H1 (cell line): ENCODE measurements around the gene CHCHD3. TPM values are rescaled to one million over a fixed set of nuclear protein-coding genes. Genes with fewer than 3 reads are reported as not detected.

Source experiments
- CTCF ChIA-PET: fragments of 300-600 bp; sonication (Branson Sonifier 250); formaldehyde crosslinking; loops from one replicate; lab custom pipeline; 2021; ENCODE audit not compliant: partially characterized antibody; lab: Charles Lee
- POLR2A ChIA-PET: fragments of 300-600 bp; sonication (Branson Sonifier 250); formaldehyde crosslinking; loops from one replicate; lab custom pipeline; 2021; ENCODE audit warnings: inconsistent platforms; ENCODE audit not compliant: partially characterized antibody; lab: Charles Lee
- DNase-seq, 2 experiments: peaks; one replicate each; pipeline versions ENCODE4 v3.0.0 to v3.0.0-alpha.2; 2010 to 2022; ENCODE audit warnings: low spot score in 2 of 2, low read depth in 1 of 2, mixed read lengths in 1 of 2
- FAIRE-seq: peaks from 2 replicates; lab custom pipeline; 2011; peaks lifted over from hg19 to GRCh38; lab: Jason Lieb, UNC
- H2AFZ ChIP-seq: 2 replicates; pipeline ENCODE4 v1.8.1; 2012; ENCODE audit warnings: low read length, inconsistent platforms
- H2AK5ac ChIP-seq: 2 replicates; pipeline ENCODE4 v1.6.1; 2013; ENCODE audit warnings: low read depth, low read length
- H2BK120ac ChIP-seq: replicated peaks from 2 replicates; pipeline ENCODE3; 2013; ENCODE audit warnings: low read depth, low read length, inconsistent platforms
- H2BK12ac ChIP-seq: 2 replicates; pipeline ENCODE4 v1.6.1; 2013; ENCODE audit warnings: low read depth, low read length
- H2BK15ac ChIP-seq: 2 replicates; pipeline ENCODE4 v1.6.1; 2013; ENCODE audit warnings: low read length
- H2BK20ac ChIP-seq: 2 replicates; pipeline ENCODE4 v1.6.1; 2013; ENCODE audit warnings: low read length
- H2BK5ac ChIP-seq: 2 replicates; pipeline ENCODE4 v1.6.1; 2013; ENCODE audit warnings: low read depth, low read length
- H3K14ac ChIP-seq: 2 replicates; pipeline ENCODE4 v1.6.1; 2013; ENCODE audit warnings: inconsistent platforms; ENCODE audit not compliant: insufficient read length
- H3K18ac ChIP-seq: 2 replicates; pipeline ENCODE4 v1.6.1; 2013; ENCODE audit warnings: low read length; ENCODE audit errors: extremely low read depth
- H3K23ac ChIP-seq: 2 replicates; pipeline ENCODE4 v1.6.1; 2013; ENCODE audit warnings: inconsistent platforms; ENCODE audit not compliant: insufficient read length
- H3K23me2 ChIP-seq: 2 replicates; pipeline ENCODE4 v1.6.1; 2013; ENCODE audit warnings: low read depth, low read length
- H3K27ac ChIP-seq: 2 replicates; pipeline ENCODE4 v1.6.1; 2011; ENCODE audit warnings: low read depth, low read length, inconsistent platforms
- H3K27me3 ChIP-seq, 4 experiments: replicated peaks in 1 of 4; 1 replicate in 1 of 4; 2 replicates in 3 of 4; pipeline versions ENCODE4 v1.6.1 to v1.8.1; 2011 to 2013; ENCODE audit warnings: low read length in 3 of 4, mild to moderate bottlenecking in 3 of 4, inconsistent platforms in 2 of 4, mixed read lengths in 2 of 4, moderate library complexity in 1 of 4; ENCODE audit not compliant: control insufficient read depth in 3 of 4, insufficient read depth in 3 of 4; ENCODE audit errors: extremely low read depth in 1 of 4
- H3K36me3 ChIP-seq, 4 experiments: 2 replicates each; pipeline versions ENCODE4 v1.6.1 to v1.8.1; 2011 to 2013; ENCODE audit warnings: mild to moderate bottlenecking in 4 of 4, low read length in 3 of 4, moderate library complexity in 2 of 4, control low read depth in 1 of 4, inconsistent platforms in 1 of 4; ENCODE audit not compliant: insufficient read depth in 4 of 4, control insufficient read depth in 2 of 4
- H3K4ac ChIP-seq: replicated peaks from 2 replicates; pipeline ENCODE3; 2013; ENCODE audit warnings: low read length, low read depth, mixed read lengths, inconsistent platforms; ENCODE audit not compliant: insufficient read length
- H3K4me1 ChIP-seq, 4 experiments: replicated peaks in 1 of 4; 1 replicate in 1 of 4; 2 replicates in 3 of 4; pipeline versions ENCODE4 v1.6.1 to v1.8.1; 2011 to 2013; ENCODE audit warnings: low read length in 3 of 4, inconsistent platforms in 2 of 4, mixed read lengths in 1 of 4; ENCODE audit not compliant: insufficient read depth in 4 of 4, control insufficient read depth in 3 of 4
- H3K4me2 ChIP-seq, 2 experiments: 2 replicates each; pipeline versions ENCODE4 v1.6.1 to v1.8.1; 2011 to 2013; ENCODE audit warnings: low read depth in 2 of 2, low read length in 2 of 2, control low read depth in 1 of 2, inconsistent platforms in 1 of 2, mild to moderate bottlenecking in 1 of 2; ENCODE audit not compliant: insufficient read depth in 1 of 2
- H3K4me3 ChIP-seq, 4 experiments: fragments of 200-600, 300-600 bp in 1 of 4; sonication (generic), shearing (Covaris generic), sonication (Bioruptor Twin) in 1 of 4; 2 replicates each; pipeline versions ENCODE4 v1.5.1 to v1.8.1; 2011 to 2016; ENCODE audit warnings: low read length in 4 of 4, low read depth in 3 of 4, control low read depth in 2 of 4, inconsistent platforms in 2 of 4, mild to moderate bottlenecking in 2 of 4, mixed read lengths in 1 of 4, moderate library complexity in 1 of 4; ENCODE audit not compliant: insufficient read depth in 2 of 4; ENCODE audit errors: extremely low read depth in 1 of 4
- H3K56ac ChIP-seq: replicated peaks from 2 replicates; pipeline ENCODE3; 2013; ENCODE audit warnings: low read depth, mild to moderate bottlenecking, mixed read lengths, low read length, inconsistent platforms; ENCODE audit not compliant: insufficient read length
- H3K79me1 ChIP-seq: 2 replicates; pipeline ENCODE4 v1.6.1; 2013; ENCODE audit warnings: low read depth, low read length, control low read depth
- H3K79me2 ChIP-seq, 2 experiments: 2 replicates each; pipeline versions ENCODE4 v1.6.1 to v1.8.1; 2012 to 2013; ENCODE audit warnings: low read length in 2 of 2, mild to moderate bottlenecking in 2 of 2, inconsistent platforms in 1 of 2; ENCODE audit not compliant: insufficient read depth in 2 of 2, control insufficient read depth in 1 of 2
- H3K9ac ChIP-seq, 4 experiments: replicated peaks in 1 of 4; 1 replicate in 1 of 4; 2 replicates in 3 of 4; pipeline versions ENCODE4 v1.6.1 to v1.8.1; 2011 to 2013; ENCODE audit warnings: low read depth in 3 of 4, low read length in 3 of 4, control low read depth in 2 of 4, mild to moderate bottlenecking in 2 of 4, moderate library complexity in 2 of 4, inconsistent platforms in 1 of 4; ENCODE audit errors: extremely low read depth in 1 of 4
- H3K9me3 ChIP-seq, 2 experiments: 2 replicates each; pipeline versions ENCODE4 v1.6.1 to v1.8.1; 2012 to 2013; ENCODE audit warnings: mild to moderate bottlenecking in 2 of 2, moderate library complexity in 2 of 2, control low read depth in 1 of 2, inconsistent platforms in 1 of 2, low read depth in 1 of 2, low read length in 1 of 2, mixed read lengths in 1 of 2; ENCODE audit not compliant: insufficient read depth in 2 of 2
- H4K20me1 ChIP-seq, 2 experiments: replicated peaks in 1 of 2; 2 replicates each; pipeline versions ENCODE3 to v1.8.1; 2011 to 2013; ENCODE audit warnings: inconsistent platforms in 2 of 2, low read length in 2 of 2, mild to moderate bottlenecking in 1 of 2; ENCODE audit not compliant: insufficient read depth in 2 of 2, control insufficient read depth in 1 of 2
- H4K5ac ChIP-seq: 2 replicates; pipeline ENCODE4 v1.6.1; 2013; ENCODE audit warnings: low read length, low read depth, mixed read lengths, inconsistent platforms; ENCODE audit not compliant: insufficient read length
- H4K8ac ChIP-seq: 2 replicates; pipeline ENCODE4 v1.8.0; 2013; ENCODE audit warnings: mild to moderate bottlenecking, moderate library complexity, low read length, inconsistent platforms; ENCODE audit not compliant: insufficient read depth; ENCODE audit errors: extremely low read depth
- H4K91ac ChIP-seq: replicated peaks from 2 replicates; pipeline ENCODE3; 2013; ENCODE audit warnings: low read length, mixed read lengths, inconsistent platforms; ENCODE audit not compliant: insufficient read length
- CTCF ChIP-seq, 3 experiments: IDR thresholded peaks; 1 replicate in 2 of 3; 2 replicates in 1 of 3; pipeline versions ENCODE4 v1.5.1 to v1.6.1; 2011; ENCODE audit warnings: low read length in 3 of 3, mild to moderate bottlenecking in 3 of 3, inconsistent platforms in 2 of 3, low read depth in 1 of 3, moderate library complexity in 1 of 3; ENCODE audit not compliant: insufficient read depth in 1 of 3; ENCODE audit errors: control extremely low read depth in 1 of 3
- EGR1 ChIP-seq: IDR thresholded peaks from 2 replicates; pipeline ENCODE4 v1.6.1; 2011; ENCODE audit warnings: low read depth, low read length, borderline replicate concordance
- RAD21 ChIP-seq, 2 experiments: IDR thresholded peaks in 1 of 2; conservative IDR thresholded peaks in 1 of 2; 2 replicates each; pipeline ENCODE4 v1.6.1; 2011; ENCODE audit warnings: low read depth in 2 of 2, low read length in 2 of 2, improper control_type of control experiment in 1 of 2, inconsistent platforms in 1 of 2, mild to moderate bottlenecking in 1 of 2, moderate library complexity in 1 of 2
- WGBS, 2 experiments: shearing (Covaris generic) in 1 of 2; methylation state at CpG; one replicate each; pipeline versions ENCODE4 v1.1.6 to v1.1.7; 2013 to 2015; ENCODE audit warnings: low lambda C conversion rate in 2 of 2, mixed read lengths in 2 of 2, inconsistent platforms in 1 of 2, low coverage in 1 of 2, missing lambda C conversion rate in 1 of 2; ENCODE audit not compliant: insufficient replicate concordance in 2 of 2, insufficient coverage in 1 of 2, insufficient read length in 1 of 2; ENCODE audit errors: extremely low coverage in 1 of 2, missing lambda C conversion rate in 1 of 2; 5-methylcytosine and 5-hydroxymethylcytosine counted together
- polyA plus RNA-seq, 7 experiments: library from polyadenylated mRNA; depleted of rRNA in 3 of 7; stranded (reverse) in 5 of 7; unstranded in 2 of 7; fragments of >200 nt in 5 of 7; fragments of 200-250 nt in 2 of 7; gene quantifications; 1 replicate in 5 of 7; 2 replicates in 1 of 7; 4 replicates in 1 of 7; pipeline versions ENCODE4 v1.2.1 to v1.2.3, GENCODE V29; 2011 to 2013; ENCODE audit warnings: missing spikeins in 2 of 7, mixed read lengths in 2 of 7
- total RNA-seq: library from RNA; stranded (reverse); fragmentation: NEBNext Ultra II Directional; extraction: Animal tissue kit (Norgen Biotek cat#: 25700); gene quantifications from 2 replicates; pipeline ENCODE4 v1.2.1, GENCODE V29; 2021

Gene CHCHD3
- total and polyA plus RNA-seq, 2 of the 8 experiments (the other 6 are each of a cell fraction or from before 2014, with no cell fraction given): 42.9 to 137 TPM

GRCh38 chr7:132789281-132789680 is 292.6 kb downstream of the CHCHD3 start:
- H3K23ac ChIP-seq: no peak overlapping the region
- no peak overlapping the region for H3K14ac ChIP-seq
- H2BK15ac ChIP-seq: no peak overlapping the region
- H3K4ac ChIP-seq: no peak overlapping the region
- H3K23me2 ChIP-seq: no peaks in the 10 kb centered on the region
- no peaks in the 10 kb centered on the region for H3K79me2 ChIP-seq
- no peak overlapping the region for H3K56ac ChIP-seq
- H3K4me1 ChIP-seq: no peaks in the 10 kb centered on the region
- no peaks in the 10 kb centered on the region; the same call in 1 of the 2 replicates for H3K79me1 ChIP-seq
- no peak overlapping the region for H4K5ac ChIP-seq
- H4K20me1 ChIP-seq: peaks cover 0 to 2% of the 10 kb centered on the region in 2 experiments
- H2AFZ ChIP-seq: no peak overlapping the region
- H2BK5ac ChIP-seq: no peak overlapping the region
- TF ChIP-seq CTCF (IDR thresholded peaks at IDR 0.05; ENCODE audit: control extremely low read depth in 1 of 3, insufficient read depth in 1 of 3, low read depth in 1 of 3, low read length in 3 of 3) (peak in 2 of 3 experiments; percentile 37 to 40; a peak in 3 of 4 replicates), RAD21 (IDR thresholded peaks at IDR 0.05 in 1 of 2, conservative IDR thresholded peaks at IDR 0.05 in 1 of 2; ENCODE audit: low read depth in 2 of 2, low read length in 2 of 2) (peak in 1 of 2 experiments; percentile 27; a peak in 1 of 4 replicates), EGR1 (no peak)
- DNase-seq (no peak), FAIRE-seq (no peak)
- no peak overlapping the region for H2AK5ac ChIP-seq
- no peaks in the 10 kb centered on the region for H3K27me3 ChIP-seq
- WGBS, 2 experiments: 83% methylated on average over 6 of the region's 6 CpGs; no CpG with 5 or more reads in 1 of the 2 experiments
- CTCF ChIA-PET: interaction anchor here (0.6 to 1.9 kb wide), 15 partner anchors 9 to 713 kb away, joined by 3 to 6 read pairs (median 4); no protein-coding TSS in a partner anchor
- no peak overlapping the region for H3K9ac ChIP-seq
- H4K91ac ChIP-seq: no peak overlapping the region
- H3K9me3 ChIP-seq: no peaks in the 10 kb centered on the region; a peak in 1 of 4 replicates
- H3K36me3 ChIP-seq: peaks cover 0 to 3% (median 1%) of the 10 kb centered on the region in 4 experiments; a peak in 2 of 8 replicates
- H3K4me3 ChIP-seq: no peak overlapping the region
- no peak overlapping the region for H2BK12ac ChIP-seq
- POLR2A ChIA-PET: no interaction called here
- H3K18ac ChIP-seq: no peak overlapping the region
- no peak overlapping the region for H3K27ac ChIP-seq
- H3K4me2 ChIP-seq: no peak overlapping the region
- no peak overlapping the region for H2BK20ac ChIP-seq
- no peak overlapping the region for H2BK120ac ChIP-seq
- no peak overlapping the region for H4K8ac ChIP-seq
